ENCODE results near the gene SLC51A. TPM values are rescaled to one million over a fixed set of nuclear protein-coding genes. Genes with fewer than 3 reads are reported as not detected.

SLC51A gene
- total and polyA plus RNA-seq, 2 of the 13 experiments (the other 11 are each of a cell fraction or from before 2014, with no cell fraction given), result 4.3 to 48.8 TPM

DNA sequence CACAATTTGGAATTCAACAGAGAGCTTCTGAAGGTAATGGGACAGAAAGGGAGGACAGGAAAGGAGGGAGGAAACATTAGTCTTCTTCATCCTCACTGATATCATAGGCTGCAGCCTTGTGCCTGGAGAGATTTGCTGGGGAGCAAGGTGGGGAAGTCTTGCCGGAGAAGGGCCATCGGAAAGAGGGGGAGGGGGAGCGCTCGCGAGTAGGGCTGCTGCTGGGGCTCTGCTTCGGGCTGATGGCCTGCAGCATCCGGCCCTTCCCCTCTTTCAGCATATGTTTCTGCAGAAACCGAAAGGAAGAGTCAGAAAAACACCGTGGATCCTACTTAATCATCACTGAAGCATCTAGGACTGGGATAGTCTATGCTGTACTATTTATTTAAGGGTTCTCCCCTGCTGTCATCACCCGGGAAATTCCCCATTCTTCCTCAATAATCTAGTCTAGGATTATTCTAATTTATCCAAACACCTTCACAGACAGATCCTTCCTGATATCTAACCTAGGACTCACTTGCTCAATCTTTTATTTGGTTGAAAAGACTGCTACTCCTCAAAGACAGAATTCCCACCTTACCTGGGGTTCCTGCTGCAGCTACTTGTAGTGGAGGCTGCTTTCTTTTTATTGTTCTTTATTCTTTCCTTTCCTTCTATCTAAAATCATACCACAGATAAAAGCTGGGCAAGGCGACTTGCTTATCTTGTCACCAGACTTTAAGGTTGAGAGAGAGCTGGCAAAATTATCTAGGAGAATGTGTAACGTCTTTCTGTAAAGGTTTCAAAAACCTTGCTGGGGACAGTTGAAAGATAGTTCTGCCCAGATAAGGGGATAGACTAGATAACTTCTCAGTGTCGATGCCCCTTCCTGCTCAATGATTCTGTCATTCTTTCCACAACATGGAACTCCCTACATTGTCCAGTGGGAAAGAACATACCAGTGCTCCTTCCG, 22.6 kb downstream of the SLC51A start:
- ChIA-PET POLR2A (no interaction called here), CTCF (ENCODE audit: low intra/inter-chr PET ratio, low total read pairs) (no interaction called here)
- DNase-seq (ENCODE audit: low spot score), result no peak
- Histone ChIP-seq H3K9me3 (ENCODE audit: low read length) (no peaks in the 10 kb centered on the region), H3K9ac (ENCODE audit: insufficient read depth, low read depth, low read length) (no peak overlapping the region), H3K4me2 (ENCODE audit: low read depth, low read length) (no peak overlapping the region), H3K36me3 (replicated peaks in 1 of 2; ENCODE audit: control insufficient read depth in 1 of 2, insufficient read depth in 2 of 2, low read length in 2 of 2) (peaks cover 8 to 47% of the 10 kb centered on the region in 2 experiments), H3K27ac (ENCODE audit: extremely low read length, insufficient read depth, low read length) (no peak overlapping the region), H3K4me3 (replicated peaks in 1 of 3; ENCODE audit: insufficient read depth in 1 of 3, low read depth in 2 of 3, low read length in 3 of 3) (no peak overlapping the region), H3K27me3 (ENCODE audit: control insufficient read depth in 1 of 2, insufficient read depth in 2 of 2, low read length in 2 of 2) (no peaks in the 10 kb centered on the region), H4K20me1 (ENCODE audit: insufficient read depth, low read length) (no peaks in the 10 kb centered on the region), H3K4me1 (ENCODE audit: insufficient read depth, low read length) (peaks cover 8% of the 10 kb centered on the region), H2AFZ (ENCODE audit: low read length) (no peak overlapping the region), H3K79me2 (ENCODE audit: insufficient read depth, low read length) (no peaks in the 10 kb centered on the region)
- no TSS peak for BruUV-seq (replicated peaks)
- WGBS (ENCODE audit: low lambda C conversion rate), result 96% methylated on average over 14 of the region's 14 CpGs
- in situ Hi-C loops (cut with HindIII; ENCODE audit: extremely low pct_ligation_motif_present, low pct_unique_long_range_greater_than_20kb), result no loop called here
- ATAC-seq, result no peak
- intact Hi-C loops (cut with micrococcal nuclease; ENCODE audit: unreplicated experiment), result no loop called here
- FAIRE-seq, result no peak
- TF ChIP-seq LBX2 (CRISPR knock-in tag; IDR thresholded peaks at IDR 0.05; ENCODE audit: borderline replicate concordance) (no peak), IRX3 (CRISPR knock-in tag; IDR thresholded peaks at IDR 0.05; ENCODE audit: borderline replicate concordance, low read depth) (no peak), ZNF749 (CRISPR knock-in tag; IDR thresholded peaks at IDR 0.05; ENCODE audit: borderline replicate concordance) (no peak), FOXC1 (CRISPR knock-in tag; IDR thresholded peaks at IDR 0.05; ENCODE audit: borderline replicate concordance) (no peak), ZNF362 (CRISPR knock-in tag; IDR thresholded peaks at IDR 0.05; ENCODE audit: borderline replicate concordance) (no peak), KLF12 (CRISPR knock-in tag; IDR thresholded peaks at IDR 0.05; ENCODE audit: borderline replicate concordance) (no peak), ARNTL (CRISPR knock-in tag; IDR thresholded peaks at IDR 0.05) (no peak), AFF4 (CRISPR knock-in tag; IDR thresholded peaks at IDR 0.05) (no peak), KLF11 (CRISPR knock-in tag; IDR thresholded peaks at IDR 0.05) (no peak), RNF219 (CRISPR knock-in tag; IDR thresholded peaks at IDR 0.05) (no peak), REXO4 (CRISPR knock-in tag; IDR thresholded peaks at IDR 0.05; ENCODE audit: borderline replicate concordance) (no peak), DMAP1 (CRISPR knock-in tag; IDR thresholded peaks at IDR 0.05) (no peak)
- TF ChIP-seq, protein P1, sequence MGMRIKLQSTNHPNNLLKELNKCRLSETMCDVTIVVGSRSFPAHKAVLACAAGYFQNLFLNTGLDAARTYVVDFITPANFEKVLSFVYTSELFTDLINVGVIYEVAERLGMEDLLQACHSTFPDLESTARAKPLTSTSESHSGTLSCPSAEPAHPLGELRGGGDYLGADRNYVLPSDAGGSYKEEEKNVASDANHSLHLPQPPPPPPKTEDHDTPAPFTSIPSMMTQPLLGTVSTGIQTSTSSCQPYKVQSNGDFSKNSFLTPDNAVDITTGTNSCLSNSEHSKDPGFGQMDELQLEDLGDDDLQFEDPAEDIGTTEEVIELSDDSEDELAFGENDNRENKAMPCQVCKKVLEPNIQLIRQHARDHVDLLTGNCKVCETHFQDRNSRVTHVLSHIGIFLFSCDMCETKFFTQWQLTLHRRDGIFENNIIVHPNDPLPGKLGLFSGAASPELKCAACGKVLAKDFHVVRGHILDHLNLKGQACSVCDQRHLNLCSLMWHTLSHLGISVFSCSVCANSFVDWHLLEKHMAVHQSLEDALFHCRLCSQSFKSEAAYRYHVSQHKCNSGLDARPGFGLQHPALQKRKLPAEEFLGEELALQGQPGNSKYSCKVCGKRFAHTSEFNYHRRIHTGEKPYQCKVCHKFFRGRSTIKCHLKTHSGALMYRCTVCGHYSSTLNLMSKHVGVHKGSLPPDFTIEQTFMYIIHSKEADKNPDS (CRISPR knock-in tag; IDR thresholded peaks at IDR 0.05), result no peak
